Peyer's patch (tissue), 4 donors: ENCODE data around the gene LIN9. TPM values are rescaled to one million over a fixed set of nuclear protein-coding genes. Genes with fewer than 3 reads are reported as not detected.
"Not testable (repeated sequence)": the region's sequence is repeated elsewhere in the genome, so short reads cannot be mapped to it uniquely, and the experiment has no call there.

ENCODE experiments used
- DNase-seq, 3 donors: peaks; one replicate each; pipeline ENCODE4 v3.0.0-alpha.2; 2017 to 2019
- H3K27ac ChIP-seq, 4 donors: fragments of 200-600 bp; sonication (generic); one replicate each; pipeline ENCODE4 v1.5.1; 2016 to 2019
- H3K27me3 ChIP-seq, 2 donors: fragments of 200-600 bp; sonication (generic); one replicate each; pipeline ENCODE4 v1.5.1; 2019
- H3K36me3 ChIP-seq, 3 donors: fragments of 200-600 bp; sonication (generic); one replicate each; pipeline ENCODE4 v1.5.1; 2016 to 2019
- H3K4me1 ChIP-seq, 4 donors: fragments of 200-600 bp; sonication (generic); one replicate each; pipeline ENCODE4 v1.5.1; 2016 to 2019
- H3K4me3 ChIP-seq, 4 donors: fragments of 200-600 bp; sonication (generic); 1 replicate in 3 of 4; 2 replicates in 1 of 4; pipeline ENCODE4 v1.5.1; 2016 to 2019; ENCODE audit warnings: mild to moderate bottlenecking in 1 of 4
- H3K9me3 ChIP-seq, 4 donors: fragments of 200-600 bp; sonication (generic); one replicate each; pipeline ENCODE4 v1.5.1; 2016 to 2019; ENCODE audit warnings: mild to moderate bottlenecking in 1 of 4
- POLR2A ChIP-seq, 2 donors: fragments of 450-650 bp; IDR thresholded peaks; one replicate each; pipeline ENCODE4 v1.5.1; 2017; ENCODE audit warnings: antibody characterized with exemption in 2 of 2, mild to moderate bottlenecking in 2 of 2, moderate library complexity in 2 of 2
- total RNA-seq, 4 donors: library from RNA; depleted of rRNA; stranded (reverse); fragments of >200 nt; gene quantifications; one replicate each; pipeline ENCODE4 v1.1.0, GENCODE V29; 2016
- TF ChIP-seq, protein P1 (sequence below), 6 experiments: fragments of 450-650 bp in 4 of 6; fragments of 200-600 bp in 2 of 6; sonication (generic) in 1 of 6; IDR thresholded peaks; one replicate each; pipeline ENCODE4 v1.5.1; 2017 to 2019; ENCODE audit warnings: antibody characterized with exemption in 6 of 6, mild to moderate bottlenecking in 3 of 6, moderate library complexity in 1 of 6

LIN9 gene
- total RNA-seq, 4 donors from 2014 or later: 2.5 to 6.6 (median 4.2) TPM

GRCh38 chr1:226281058-226281457 lies 27.9 kb downstream of the LIN9 start:
- Histone ChIP-seq H3K27me3 (no peaks in the 10 kb centered on the region), H3K9me3 (no peaks in the 10 kb centered on the region)

DNA sequence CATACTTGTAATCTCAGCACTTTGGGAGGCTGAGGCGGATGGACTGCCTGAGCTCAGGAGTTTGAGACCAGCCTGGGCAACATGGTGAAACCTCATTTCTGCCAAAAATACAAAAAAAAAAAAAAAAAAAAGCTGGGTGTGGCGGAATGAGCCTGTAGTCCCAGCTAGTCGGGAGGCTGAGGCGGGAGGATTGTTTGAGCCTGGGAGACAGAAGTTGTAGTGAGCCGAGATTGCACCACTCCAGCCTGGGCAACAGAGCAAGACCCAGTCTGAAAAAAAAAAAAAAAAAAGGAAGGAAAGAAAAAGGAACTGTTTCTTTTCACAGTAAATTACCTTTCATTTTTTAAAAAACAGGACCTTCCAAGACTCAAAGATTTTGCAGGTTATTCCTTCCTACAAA lies 29.5 kb downstream of the LIN9 start:
- no peaks in the 10 kb centered on the region for H3K27me3 ChIP-seq
- no peaks in the 10 kb centered on the region for H3K4me1 ChIP-seq
- no peak for DNase-seq
- no peaks in the 10 kb centered on the region for H3K36me3 ChIP-seq
- no peak overlapping the region for H3K27ac ChIP-seq
- H3K4me3 ChIP-seq: no peak overlapping the region
- no peaks in the 10 kb centered on the region for H3K9me3 ChIP-seq
- TF ChIP-seq POLR2A (IDR thresholded peaks at IDR 0.05): no peak
- TF ChIP-seq, protein P1, sequence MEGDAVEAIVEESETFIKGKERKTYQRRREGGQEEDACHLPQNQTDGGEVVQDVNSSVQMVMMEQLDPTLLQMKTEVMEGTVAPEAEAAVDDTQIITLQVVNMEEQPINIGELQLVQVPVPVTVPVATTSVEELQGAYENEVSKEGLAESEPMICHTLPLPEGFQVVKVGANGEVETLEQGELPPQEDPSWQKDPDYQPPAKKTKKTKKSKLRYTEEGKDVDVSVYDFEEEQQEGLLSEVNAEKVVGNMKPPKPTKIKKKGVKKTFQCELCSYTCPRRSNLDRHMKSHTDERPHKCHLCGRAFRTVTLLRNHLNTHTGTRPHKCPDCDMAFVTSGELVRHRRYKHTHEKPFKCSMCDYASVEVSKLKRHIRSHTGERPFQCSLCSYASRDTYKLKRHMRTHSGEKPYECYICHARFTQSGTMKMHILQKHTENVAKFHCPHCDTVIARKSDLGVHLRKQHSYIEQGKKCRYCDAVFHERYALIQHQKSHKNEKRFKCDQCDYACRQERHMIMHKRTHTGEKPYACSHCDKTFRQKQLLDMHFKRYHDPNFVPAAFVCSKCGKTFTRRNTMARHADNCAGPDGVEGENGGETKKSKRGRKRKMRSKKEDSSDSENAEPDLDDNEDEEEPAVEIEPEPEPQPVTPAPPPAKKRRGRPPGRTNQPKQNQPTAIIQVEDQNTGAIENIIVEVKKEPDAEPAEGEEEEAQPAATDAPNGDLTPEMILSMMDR (IDR thresholded peaks at IDR 0.05): no peak

More at GRCh38 chr1:226281058-226281457, 27.9 kb downstream of the LIN9 start:
- H3K27ac ChIP-seq: no peak overlapping the region
- TF ChIP-seq, protein P1 (IDR thresholded peaks at IDR 0.05): no peak
- no peak for TF ChIP-seq POLR2A (IDR thresholded peaks at IDR 0.05)
- H3K4me3 ChIP-seq: no peak overlapping the region
- no peaks in the 10 kb centered on the region for H3K36me3 ChIP-seq
- H3K4me1 ChIP-seq: no peaks in the 10 kb centered on the region
- no peak for DNase-seq

DNA sequence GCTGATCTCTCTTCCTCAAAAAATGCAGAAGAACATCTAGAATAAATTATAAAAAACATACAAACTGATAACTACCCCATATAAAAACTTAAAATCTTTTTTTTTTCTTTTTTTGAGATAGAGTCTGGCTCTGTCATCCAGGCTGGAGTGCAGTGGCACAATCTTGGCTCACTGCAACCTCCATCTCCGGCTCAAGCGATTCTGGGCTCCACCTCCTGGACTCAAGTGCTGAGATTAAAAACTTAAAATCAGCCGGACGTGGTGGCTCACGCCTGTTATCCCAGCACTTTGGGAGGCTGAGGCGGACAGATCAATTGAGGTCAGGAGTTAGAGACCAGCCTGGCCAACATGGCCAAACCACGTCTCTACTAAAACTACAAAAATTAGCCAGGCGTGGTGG lies 31.1 kb downstream of the LIN9 start:
- Histone ChIP-seq H3K36me3 (no peaks in the 10 kb centered on the region), H3K9me3 (no peaks in the 10 kb centered on the region), H3K4me1 (no peaks in the 10 kb centered on the region), H3K27me3 (no peaks in the 10 kb centered on the region), H3K27ac (no peak overlapping the region), H3K4me3 (no peak overlapping the region)
- DNase-seq: no peak
- no peak for TF ChIP-seq POLR2A (IDR thresholded peaks at IDR 0.05)
- TF ChIP-seq, protein P1 (IDR thresholded peaks at IDR 0.05): no peak

DNA sequence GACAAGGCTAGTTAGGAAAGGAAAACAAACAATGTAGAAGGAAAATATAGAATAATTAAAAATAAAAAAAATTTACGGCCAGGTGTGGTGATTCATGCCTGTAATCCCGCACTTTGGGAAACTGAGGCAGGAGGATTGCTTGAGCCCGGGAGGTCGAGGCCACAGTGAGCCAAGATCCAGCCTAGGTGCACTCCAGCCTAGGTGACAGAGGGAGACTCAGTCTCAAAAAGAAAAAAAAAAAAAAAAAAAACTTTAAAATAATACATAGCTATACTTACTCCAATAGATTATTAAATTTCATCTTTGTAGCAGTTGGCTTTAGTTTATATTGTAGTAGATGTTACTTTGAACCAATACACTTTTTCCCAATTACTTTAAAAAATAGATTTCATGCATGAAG lies 32.0 kb downstream of the LIN9 start:
- Histone ChIP-seq H3K9me3 (no peaks in the 10 kb centered on the region), H3K27me3 (no peaks in the 10 kb centered on the region), H3K36me3 (no peaks in the 10 kb centered on the region), H3K4me3 (no peak overlapping the region), H3K27ac (no peak overlapping the region), H3K4me1 (no peaks in the 10 kb centered on the region)
- TF ChIP-seq, protein P1 (IDR thresholded peaks at IDR 0.05): no peak
- TF ChIP-seq POLR2A (IDR thresholded peaks at IDR 0.05): no peak
- DNase-seq: no peak

GRCh38 chr1:226276077-226276682 lies 32.8 kb downstream of the LIN9 start:
- Histone ChIP-seq H3K36me3 (no peaks in the 10 kb centered on the region), H3K4me3 (no peak overlapping the region), H3K27me3 (no peaks in the 10 kb centered on the region), H3K27ac (no peak overlapping the region), H3K4me1 (no peaks in the 10 kb centered on the region), H3K9me3 (no peaks in the 10 kb centered on the region)
- no peak for DNase-seq
- TF ChIP-seq, protein P1 (IDR thresholded peaks at IDR 0.05): no peak
- no peak for TF ChIP-seq POLR2A (IDR thresholded peaks at IDR 0.05)

DNA sequence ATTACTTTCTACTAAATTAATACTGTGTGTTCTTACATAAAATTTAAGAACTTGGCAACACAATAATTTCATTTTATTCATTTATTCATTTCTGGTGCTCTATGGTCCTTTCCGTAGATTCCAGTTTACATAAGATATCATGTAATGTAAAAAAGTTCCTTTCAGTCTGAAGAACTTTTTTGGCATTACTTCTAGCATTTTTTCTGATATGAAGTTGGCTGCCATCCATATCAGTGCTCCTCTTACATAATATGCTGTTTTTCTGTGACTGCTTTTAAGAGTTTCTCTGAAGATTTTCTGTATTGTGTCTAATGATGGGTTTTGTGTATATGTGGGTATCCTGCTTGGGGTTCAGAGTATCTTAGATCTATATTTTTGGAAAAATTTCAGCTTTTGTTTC lies 34.8 kb downstream of the LIN9 start:
- H3K4me3 ChIP-seq: no peak overlapping the region
- H3K4me1 ChIP-seq: no peaks in the 10 kb centered on the region
- H3K9me3 ChIP-seq: no peaks in the 10 kb centered on the region
- no peak for DNase-seq
- H3K36me3 ChIP-seq: no peaks in the 10 kb centered on the region
- TF ChIP-seq, protein P1 (IDR thresholded peaks at IDR 0.05): no peak
- TF ChIP-seq POLR2A (IDR thresholded peaks at IDR 0.05): no peak
- H3K27ac ChIP-seq: no peak overlapping the region
- no peaks in the 10 kb centered on the region for H3K27me3 ChIP-seq

- not testable (repeated sequence) for H3K27me3 ChIP-seq, H3K4me1 ChIP-seq, H3K36me3 ChIP-seq, H3K27ac ChIP-seq, DNase-seq, H3K4me3 ChIP-seq, H3K9me3 ChIP-seq
Measured at GRCh38 chr1:226272233-226272902, 36.6 kb downstream of the LIN9 start.
